Measurements from ENCODE around the gene KRT15.

DNA sequence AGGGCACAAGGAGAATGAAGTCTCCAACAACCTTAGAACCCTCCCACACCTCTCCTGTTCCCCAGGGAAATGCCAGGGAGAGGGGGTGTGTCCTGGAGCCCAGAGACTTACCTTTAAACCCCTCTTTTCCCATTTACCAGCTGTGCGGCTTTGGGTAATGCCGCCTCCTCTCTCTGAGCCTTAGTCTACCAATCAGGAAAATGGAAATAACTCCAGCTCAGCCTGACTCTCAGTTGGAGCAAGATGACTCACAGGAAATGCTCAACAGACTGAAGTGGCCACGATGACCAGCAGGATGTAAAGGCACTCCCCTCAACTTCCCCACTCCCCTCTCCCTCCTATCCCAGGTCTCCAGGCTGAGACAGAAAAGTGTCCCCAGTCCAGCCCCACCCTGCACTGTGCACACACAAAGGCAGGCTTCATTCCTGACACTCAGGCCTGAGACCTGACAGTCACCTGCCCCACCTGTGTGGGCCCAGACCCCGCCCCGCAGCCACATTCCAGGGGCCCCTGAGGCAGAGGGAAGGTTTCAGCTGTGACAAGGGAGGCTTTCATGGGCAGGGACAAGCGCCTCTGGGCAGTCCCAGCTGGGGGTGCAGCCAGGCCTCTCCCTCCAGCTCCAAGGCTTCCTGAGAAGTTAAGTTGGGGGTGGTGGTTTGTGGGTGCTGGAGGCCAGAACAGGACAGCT, 3.0 kb upstream of the KRT15 start:
- no peak for TF ChIP-seq JUND (IDR thresholded peaks at IDR 0.05; ENCODE audit: low read depth, low read length)
- TF ChIP-seq, protein P1, sequence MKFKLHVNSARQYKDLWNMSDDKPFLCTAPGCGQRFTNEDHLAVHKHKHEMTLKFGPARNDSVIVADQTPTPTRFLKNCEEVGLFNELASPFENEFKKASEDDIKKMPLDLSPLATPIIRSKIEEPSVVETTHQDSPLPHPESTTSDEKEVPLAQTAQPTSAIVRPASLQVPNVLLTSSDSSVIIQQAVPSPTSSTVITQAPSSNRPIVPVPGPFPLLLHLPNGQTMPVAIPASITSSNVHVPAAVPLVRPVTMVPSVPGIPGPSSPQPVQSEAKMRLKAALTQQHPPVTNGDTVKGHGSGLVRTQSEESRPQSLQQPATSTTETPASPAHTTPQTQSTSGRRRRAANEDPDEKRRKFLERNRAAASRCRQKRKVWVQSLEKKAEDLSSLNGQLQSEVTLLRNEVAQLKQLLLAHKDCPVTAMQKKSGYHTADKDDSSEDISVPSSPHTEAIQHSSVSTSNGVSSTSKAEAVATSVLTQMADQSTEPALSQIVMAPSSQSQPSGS (IDR thresholded peaks at IDR 0.05; ENCODE audit: low read length) = no peak
- TF ChIP-seq, protein P2, sequence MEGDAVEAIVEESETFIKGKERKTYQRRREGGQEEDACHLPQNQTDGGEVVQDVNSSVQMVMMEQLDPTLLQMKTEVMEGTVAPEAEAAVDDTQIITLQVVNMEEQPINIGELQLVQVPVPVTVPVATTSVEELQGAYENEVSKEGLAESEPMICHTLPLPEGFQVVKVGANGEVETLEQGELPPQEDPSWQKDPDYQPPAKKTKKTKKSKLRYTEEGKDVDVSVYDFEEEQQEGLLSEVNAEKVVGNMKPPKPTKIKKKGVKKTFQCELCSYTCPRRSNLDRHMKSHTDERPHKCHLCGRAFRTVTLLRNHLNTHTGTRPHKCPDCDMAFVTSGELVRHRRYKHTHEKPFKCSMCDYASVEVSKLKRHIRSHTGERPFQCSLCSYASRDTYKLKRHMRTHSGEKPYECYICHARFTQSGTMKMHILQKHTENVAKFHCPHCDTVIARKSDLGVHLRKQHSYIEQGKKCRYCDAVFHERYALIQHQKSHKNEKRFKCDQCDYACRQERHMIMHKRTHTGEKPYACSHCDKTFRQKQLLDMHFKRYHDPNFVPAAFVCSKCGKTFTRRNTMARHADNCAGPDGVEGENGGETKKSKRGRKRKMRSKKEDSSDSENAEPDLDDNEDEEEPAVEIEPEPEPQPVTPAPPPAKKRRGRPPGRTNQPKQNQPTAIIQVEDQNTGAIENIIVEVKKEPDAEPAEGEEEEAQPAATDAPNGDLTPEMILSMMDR (IDR thresholded peaks at IDR 0.05 in 2 of 3, conservative IDR thresholded peaks at IDR 0.05 in 1 of 3; ENCODE audit: control insufficient read depth in 2 of 3, extremely low read depth in 1 of 3, insufficient read depth in 1 of 3, low read depth in 3 of 3, low read length in 3 of 3) = no peak
- TF ChIP-seq LARP7 (IDR thresholded peaks at IDR 0.05) = no peak
- no peak for TF ChIP-seq CHD2 (IDR thresholded peaks at IDR 0.05; ENCODE audit: borderline replicate concordance, low read depth, low read length)
- no peak for TF ChIP-seq MXI1 (IDR thresholded peaks at IDR 0.05; ENCODE audit: low read depth, low read length)
- no peak for TF ChIP-seq SUZ12 (IDR thresholded peaks at IDR 0.05; ENCODE audit: unreplicated experiment)
- no peak for TF ChIP-seq CEBPB (IDR thresholded peaks at IDR 0.05; ENCODE audit: borderline replicate concordance in 1 of 2, low read depth in 2 of 2, low read length in 2 of 2)

Measured in GM12878 (cell line).